B cell (primary cell): ENCODE measurements around the gene PDLIM7. TPM values are rescaled to one million over a fixed set of nuclear protein-coding genes. Genes with fewer than 3 reads are reported as not detected.

Source experiments
- ATAC-seq: fragments of 200-7000 bp; cut with Tn5 transposase; one replicate; pipeline ENCODE4 v1.10.0; 2021; ENCODE audit warnings: low read depth, mild to moderate bottlenecking, moderate number of reproducible peaks, moderate library complexity
- CTCF ChIA-PET: fragments of 350-600 bp; sonication (Branson Sonifier 250); formaldehyde crosslinking; loops from one replicate; lab custom pipeline; 2021; ENCODE audit warnings: antibody characterized with exemption, inconsistent platforms; lab: Charles Lee
- POLR2A ChIA-PET: fragments of 350-600 bp; sonication (Branson Sonifier 250); formaldehyde crosslinking; loops from one replicate; lab custom pipeline; 2021; ENCODE audit warnings: antibody characterized with exemption; lab: Charles Lee
- DNase-seq: peaks from one replicate; pipeline ENCODE4 v3.0.0; 2013
- H2AFZ ChIP-seq: 2 replicates; pipeline ENCODE4 v1.6.1; 2012; ENCODE audit warnings: mild to moderate bottlenecking, low read depth, low read length; ENCODE audit not compliant: insufficient read depth, poor library complexity, severe bottlenecking
- H3K27ac ChIP-seq, 2 donors: 1 replicate in 1 of 2; 2 replicates in 1 of 2; pipeline ENCODE4 v1.5.1; 2012 to 2013; ENCODE audit warnings: low read length in 2 of 2, mild to moderate bottlenecking in 2 of 2, moderate library complexity in 1 of 2
- H3K27me3 ChIP-seq, 4 experiments: fragments of 200-600 bp in 1 of 4; sonication (generic) in 1 of 4; replicated peaks in 1 of 4; 1 replicate in 2 of 4; 2 replicates in 2 of 4; pipeline versions ENCODE4 v1.6.1 to v1.7.0; 2013 to 2016; ENCODE audit warnings: low read length in 3 of 4, mild to moderate bottlenecking in 2 of 4, mixed read lengths in 1 of 4, moderate library complexity in 1 of 4; ENCODE audit not compliant: insufficient read depth in 4 of 4, control insufficient read depth in 3 of 4; ENCODE audit errors: control extremely low read depth in 1 of 4
- H3K36me3 ChIP-seq, 2 experiments: replicated peaks in 1 of 2; 1 replicate in 1 of 2; 2 replicates in 1 of 2; pipeline versions ENCODE4 v1.6.1 to v1.7.1; 2013; ENCODE audit warnings: low read length in 1 of 2; ENCODE audit not compliant: insufficient read depth in 2 of 2, control insufficient read depth in 1 of 2; ENCODE audit errors: control extremely low read depth in 1 of 2, extremely low read depth in 1 of 2
- H3K4me1 ChIP-seq, 2 donors: fragments of 200-600 bp in 1 of 2; sonication (generic) in 1 of 2; 1 replicate in 1 of 2; 2 replicates in 1 of 2; pipeline versions ENCODE4 v1.5.1 to v1.6.1; 2013 to 2017; ENCODE audit warnings: low read length in 2 of 2; ENCODE audit not compliant: control insufficient read depth in 2 of 2, insufficient read depth in 2 of 2
- H3K4me2 ChIP-seq: replicated peaks from 2 replicates; pipeline ENCODE3; 2012; ENCODE audit warnings: mild to moderate bottlenecking, low read depth, low read length; ENCODE audit not compliant: poor library complexity, severe bottlenecking
- H3K4me3 ChIP-seq, 5 experiments: fragments of 200-600 bp in 1 of 5; sonication (generic) in 1 of 5; 1 replicate in 3 of 5; 2 replicates in 2 of 5; pipeline versions ENCODE4 v1.5.1 to v1.7.0; 2011 to 2016; ENCODE audit warnings: low read length in 4 of 5, mild to moderate bottlenecking in 4 of 5, low read depth in 2 of 5, control low read depth in 1 of 5, moderate library complexity in 1 of 5; ENCODE audit not compliant: insufficient read depth in 1 of 5; ENCODE audit errors: control extremely low read depth in 1 of 5, extremely low read depth in 1 of 5
- H3K79me2 ChIP-seq: fragments of 200-600 bp; sonication (generic); one replicate; pipeline ENCODE4 v1.6.0; 2016; ENCODE audit warnings: low read length; ENCODE audit not compliant: control insufficient read depth, insufficient read depth
- H3K9ac ChIP-seq: fragments of 200-600 bp; sonication (generic); 2 replicates; pipeline ENCODE4 v1.6.1; 2017; ENCODE audit warnings: mild to moderate bottlenecking, low read length, moderate library complexity
- H3K9me3 ChIP-seq, 3 donors: one replicate each; pipeline versions ENCODE4 v1.6.1 to v1.7.1; 2013; ENCODE audit warnings: low read length in 2 of 3; ENCODE audit not compliant: control insufficient read depth in 2 of 3, insufficient read depth in 1 of 3; ENCODE audit errors: control extremely low read depth in 1 of 3
- H4K20me1 ChIP-seq: 2 replicates; pipeline ENCODE4 v1.6.0; 2012; ENCODE audit warnings: mild to moderate bottlenecking, low read length; ENCODE audit not compliant: insufficient read depth, control insufficient read depth, poor library complexity, severe bottlenecking
- H3K27ac Mint-ChIP-seq: one replicate; pipeline ENCODE4 v1.8.0; 2021; ENCODE audit warnings: mixed read lengths
- H3K27me3 Mint-ChIP-seq: one replicate; pipeline ENCODE4 v1.8.0; 2021; ENCODE audit warnings: mixed read lengths
- H3K4me1 Mint-ChIP-seq: one replicate; pipeline ENCODE4 v1.8.0; 2021; ENCODE audit warnings: mixed read lengths
- H3K4me3 Mint-ChIP-seq: one replicate; pipeline ENCODE4 v1.8.0; 2021; ENCODE audit warnings: mixed read lengths
- H3K9me3 Mint-ChIP-seq: one replicate; pipeline ENCODE4 v1.8.0; 2022; ENCODE audit warnings: mixed read lengths; ENCODE audit not compliant: insufficient read depth
- EZH2 ChIP-seq: IDR thresholded peaks from 2 replicates; pipeline ENCODE4 v1.6.1; 2012; ENCODE audit warnings: borderline replicate concordance, low read depth, mild to moderate bottlenecking, moderate library complexity, low read length; ENCODE audit not compliant: insufficient read depth, poor library complexity, severe bottlenecking
- WGBS: methylation state at CpG from one replicate; pipeline ENCODE4 v1.1.5; 2013; ENCODE audit warnings: missing lambda C conversion rate; ENCODE audit not compliant: insufficient coverage; 5-methylcytosine and 5-hydroxymethylcytosine counted together
- intact Hi-C: fragments of 100-400 bp; cut with micrococcal nuclease; formaldehyde crosslinking; loops from one replicate; pipeline ENCODE4 v1.10.0; 2022
- polyA plus RNA-seq: library from polyadenylated mRNA; depleted of rRNA; stranded (reverse); fragments of >200 nt; gene quantifications from 2 replicates; pipeline ENCODE4 v1.2.3, GENCODE V29; 2012
- total RNA-seq, 2 donors: library from RNA; stranded (reverse); fragments of 120-200 nt in 1 of 2; gene quantifications; 1 replicate in 1 of 2; 2 replicates in 1 of 2; pipeline versions ENCODE4 v1.2.3 to v1.2.4, GENCODE V29; 2013 to 2022
- TF ChIP-seq, protein P1 (sequence below): fragments of 200-600 bp; IDR thresholded peaks from one replicate; pipeline ENCODE4 v1.8.0; 2022; ENCODE audit warnings: antibody characterized with exemption, mild to moderate bottlenecking

Gene PDLIM7
- total and polyA plus RNA-seq, 2 donors (not counting 1 experiment from before 2014, with no cell fraction given), result 23.9 to 25.8 TPM

DNA sequence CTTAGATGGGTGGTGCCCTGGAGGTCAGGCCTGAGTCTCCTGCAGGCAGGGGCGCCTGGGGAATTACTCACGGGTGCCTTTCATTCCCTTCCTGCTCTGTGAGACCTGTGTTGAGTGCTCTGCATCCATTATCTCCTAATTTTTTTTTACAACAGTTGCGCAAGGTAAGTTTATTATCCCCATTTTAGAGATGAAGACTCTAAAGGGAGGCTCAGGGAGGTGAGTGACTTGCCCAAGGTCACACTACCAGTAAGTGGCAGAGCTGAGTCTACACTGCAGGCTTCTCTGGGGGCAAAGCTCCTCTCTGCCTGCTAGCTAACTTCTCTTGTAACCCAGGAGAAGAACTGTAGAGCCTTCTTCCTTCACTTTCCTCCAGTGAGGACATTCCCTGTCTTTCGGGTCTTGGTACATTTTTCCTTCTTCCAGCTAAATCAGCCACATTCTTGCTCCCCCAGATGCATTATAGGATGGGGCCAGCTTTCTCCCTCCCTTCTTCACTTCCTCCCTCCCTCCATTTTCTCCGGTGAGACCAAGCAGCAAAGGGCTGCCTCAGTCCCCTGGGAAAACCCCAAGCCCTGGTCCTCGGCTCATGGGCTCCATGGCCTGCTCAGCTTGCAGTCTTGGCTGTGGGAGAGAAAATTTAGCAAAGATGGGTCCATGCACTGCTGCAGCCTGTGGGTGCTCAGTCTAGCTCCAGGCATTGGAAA, 49.0 kb downstream of the PDLIM7 start:
- H3K4me1 Mint-ChIP-seq, result peaks cover 57% of the 10 kb centered on the region
- 13% methylated on average over 1 of the region's 6 CpGs for WGBS
- Histone ChIP-seq H3K36me3 (peaks cover 0 to 3% of the 10 kb centered on the region in 2 experiments), H3K27me3 (peaks cover 0 to 14% (median 0%) of the 10 kb centered on the region in 4 experiments), H3K4me3 (no peak overlapping the region), H3K27ac (no peak overlapping the region), H4K20me1 (peaks cover 46% of the 10 kb centered on the region), H3K4me2 (peak overlapping the region; percentile 93), H3K79me2 (peaks cover 20% of the 10 kb centered on the region), H3K4me1 (peaks cover 40 to 58% of the 10 kb centered on the region in 2 donors), H3K9me3 (no peaks in the 10 kb centered on the region), H3K9ac (no peak overlapping the region), H2AFZ (no peak overlapping the region)
- intact Hi-C loops, result no loop called here
- POLR2A ChIA-PET, result interaction anchor here (1.1 to 10.8 kb wide), 4 partner anchors 17 to 44 kb away, joined by 4 to 103 read pairs (median 15); partner anchors contain the start of gene GRK6
- peak overlapping the region; percentile 75 for H3K4me3 Mint-ChIP-seq
- CTCF ChIA-PET, result interaction anchor here (1.3 to 21.3 kb wide), 11 partner anchors 7 to 139 kb away, joined by 3 to 628 read pairs (median 6); partner anchors contain the start of genes F12, GRK6 and PFN3
- peak overlapping the region; percentile 44 for H3K27ac Mint-ChIP-seq
- H3K27me3 Mint-ChIP-seq, result no peaks in the 10 kb centered on the region
- DNase-seq, result no peak
- ATAC-seq, result no peak
- H3K9me3 Mint-ChIP-seq, result no peaks in the 10 kb centered on the region
- TF ChIP-seq, protein P1, sequence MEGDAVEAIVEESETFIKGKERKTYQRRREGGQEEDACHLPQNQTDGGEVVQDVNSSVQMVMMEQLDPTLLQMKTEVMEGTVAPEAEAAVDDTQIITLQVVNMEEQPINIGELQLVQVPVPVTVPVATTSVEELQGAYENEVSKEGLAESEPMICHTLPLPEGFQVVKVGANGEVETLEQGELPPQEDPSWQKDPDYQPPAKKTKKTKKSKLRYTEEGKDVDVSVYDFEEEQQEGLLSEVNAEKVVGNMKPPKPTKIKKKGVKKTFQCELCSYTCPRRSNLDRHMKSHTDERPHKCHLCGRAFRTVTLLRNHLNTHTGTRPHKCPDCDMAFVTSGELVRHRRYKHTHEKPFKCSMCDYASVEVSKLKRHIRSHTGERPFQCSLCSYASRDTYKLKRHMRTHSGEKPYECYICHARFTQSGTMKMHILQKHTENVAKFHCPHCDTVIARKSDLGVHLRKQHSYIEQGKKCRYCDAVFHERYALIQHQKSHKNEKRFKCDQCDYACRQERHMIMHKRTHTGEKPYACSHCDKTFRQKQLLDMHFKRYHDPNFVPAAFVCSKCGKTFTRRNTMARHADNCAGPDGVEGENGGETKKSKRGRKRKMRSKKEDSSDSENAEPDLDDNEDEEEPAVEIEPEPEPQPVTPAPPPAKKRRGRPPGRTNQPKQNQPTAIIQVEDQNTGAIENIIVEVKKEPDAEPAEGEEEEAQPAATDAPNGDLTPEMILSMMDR, result no peak
- TF ChIP-seq EZH2, result no peak
